ENCODE data around the gene CERS1.

DNA sequence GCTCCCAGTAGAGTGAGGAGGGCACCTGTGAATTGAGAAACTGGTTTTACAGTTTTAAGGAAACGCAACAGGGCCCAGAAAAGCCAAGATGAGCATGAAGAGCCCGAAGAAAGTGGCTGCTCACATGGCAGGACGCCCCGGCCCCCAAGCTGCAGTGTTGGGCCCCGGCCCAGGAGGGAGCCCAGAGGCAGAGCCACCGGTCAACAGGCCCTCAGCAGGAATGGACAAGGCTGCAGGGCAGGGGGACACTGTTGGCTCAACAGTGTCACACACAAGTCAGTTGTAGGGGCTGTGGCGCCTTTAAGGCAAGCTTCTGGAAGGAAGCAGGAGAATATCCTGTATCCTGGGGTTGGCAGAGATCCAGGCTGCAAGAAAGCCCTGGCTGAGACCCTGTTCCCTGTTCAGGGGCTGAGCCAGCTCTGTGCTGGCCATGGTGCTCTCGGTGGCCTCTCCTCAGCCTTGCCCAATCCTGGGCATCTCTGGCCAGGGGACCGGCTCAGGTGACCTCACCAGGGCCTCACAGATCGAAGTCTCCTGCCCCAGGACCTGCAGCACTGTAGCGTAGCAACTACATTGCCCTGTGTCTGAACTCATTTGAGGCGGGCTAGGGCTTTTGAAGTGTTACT lies 36.2 kb downstream of the CERS1 start:
- TF ChIP-seq EGR1 (IDR thresholded peaks at IDR 0.05; ENCODE audit: low read depth) (no peak), EZH2phosphoT487 (IDR thresholded peaks at IDR 0.05; ENCODE audit: borderline replicate concordance) (no peak), EZH2 (IDR thresholded peaks at IDR 0.05) (no peak), POLR2A (IDR thresholded peaks at IDR 0.05; ENCODE audit: borderline replicate concordance, extremely low read depth, insufficient read depth, insufficient read length) (no peak), SRF (IDR thresholded peaks at IDR 0.05; ENCODE audit: low read depth) (no peak), CEBPB (IDR thresholded peaks at IDR 0.05; ENCODE audit: low read depth) (no peak)
- TF ChIP-seq, protein P1, sequence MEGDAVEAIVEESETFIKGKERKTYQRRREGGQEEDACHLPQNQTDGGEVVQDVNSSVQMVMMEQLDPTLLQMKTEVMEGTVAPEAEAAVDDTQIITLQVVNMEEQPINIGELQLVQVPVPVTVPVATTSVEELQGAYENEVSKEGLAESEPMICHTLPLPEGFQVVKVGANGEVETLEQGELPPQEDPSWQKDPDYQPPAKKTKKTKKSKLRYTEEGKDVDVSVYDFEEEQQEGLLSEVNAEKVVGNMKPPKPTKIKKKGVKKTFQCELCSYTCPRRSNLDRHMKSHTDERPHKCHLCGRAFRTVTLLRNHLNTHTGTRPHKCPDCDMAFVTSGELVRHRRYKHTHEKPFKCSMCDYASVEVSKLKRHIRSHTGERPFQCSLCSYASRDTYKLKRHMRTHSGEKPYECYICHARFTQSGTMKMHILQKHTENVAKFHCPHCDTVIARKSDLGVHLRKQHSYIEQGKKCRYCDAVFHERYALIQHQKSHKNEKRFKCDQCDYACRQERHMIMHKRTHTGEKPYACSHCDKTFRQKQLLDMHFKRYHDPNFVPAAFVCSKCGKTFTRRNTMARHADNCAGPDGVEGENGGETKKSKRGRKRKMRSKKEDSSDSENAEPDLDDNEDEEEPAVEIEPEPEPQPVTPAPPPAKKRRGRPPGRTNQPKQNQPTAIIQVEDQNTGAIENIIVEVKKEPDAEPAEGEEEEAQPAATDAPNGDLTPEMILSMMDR (IDR thresholded peaks at IDR 0.05 in 2 of 3, conservative IDR thresholded peaks at IDR 0.05 in 1 of 3; ENCODE audit: borderline replicate concordance in 1 of 3, insufficient read depth in 1 of 3, low read depth in 2 of 3, low read length in 2 of 3): no peak

Measured in HCT116 (cell line).